GM23338 (cell line): ENCODE data around the gene BCCIP. TPM values are rescaled to one million over a fixed set of nuclear protein-coding genes. Genes with fewer than 3 reads are reported as not detected.

Experiments used
- ATAC-seq: fragments of 200-7000 bp; cut with Tn5 transposase; 3 replicates; pipeline ENCODE4 v1.9.1; 2020
- DNase-seq: peaks from one replicate; pipeline ENCODE4 v3.0.0-alpha.2; 2015; ENCODE audit warnings: low spot score
- H2AFZ ChIP-seq: fragments of 200-600 bp; sonication (generic); 2 replicates; pipeline ENCODE4 v1.8.0; 2016; ENCODE audit warnings: antibody characterized with exemption, mild to moderate bottlenecking, moderate library complexity
- H3F3A ChIP-seq: fragments of 200-600 bp; sonication (generic); replicated peaks from 2 replicates; pipeline ENCODE4 v1.8.0; 2017; ENCODE audit warnings: antibody characterized with exemption, mixed run types, low read depth
- H3K27ac ChIP-seq: fragments of 200-600 bp; sonication (generic); 2 replicates; pipeline ENCODE4 v1.6.1; 2016; ENCODE audit warnings: low read depth
- H3K27me3 ChIP-seq: fragments of 200-600 bp; sonication (generic); 2 replicates; pipeline ENCODE4 v1.8.0; 2016; ENCODE audit warnings: mild to moderate bottlenecking, mixed run types, moderate library complexity; ENCODE audit not compliant: insufficient read depth
- H3K36me3 ChIP-seq: fragments of 200-600 bp; sonication (generic); 2 replicates; pipeline ENCODE4 v1.8.0; 2016; ENCODE audit warnings: mild to moderate bottlenecking; ENCODE audit not compliant: insufficient read depth
- H3K4me1 ChIP-seq: fragments of 200-600 bp; sonication (generic); 2 replicates; pipeline ENCODE4 v1.8.0; 2016; ENCODE audit warnings: mild to moderate bottlenecking, moderate library complexity; ENCODE audit not compliant: insufficient read depth
- H3K4me2 ChIP-seq: fragments of 200-600 bp; sonication (generic); 2 replicates; pipeline ENCODE4 v1.7.1; 2017; ENCODE audit warnings: mixed run types
- H3K4me3 ChIP-seq: fragments of 200-600 bp; sonication (generic); 2 replicates; pipeline ENCODE4 v1.6.1; 2016; ENCODE audit warnings: mixed run types
- H3K79me2 ChIP-seq: fragments of 200-600 bp; sonication (generic); replicated peaks from 2 replicates; pipeline ENCODE4 v1.8.0; 2017; ENCODE audit warnings: mild to moderate bottlenecking; ENCODE audit not compliant: insufficient read depth
- H3K9me2 ChIP-seq: fragments of 200-600 bp; sonication (generic); 2 replicates; pipeline ENCODE4 v1.8.0; 2017; ENCODE audit not compliant: insufficient read depth
- H4K20me1 ChIP-seq: fragments of 200-600 bp; sonication (generic); replicated peaks from 2 replicates; pipeline ENCODE4 v1.8.0; 2017; ENCODE audit warnings: mild to moderate bottlenecking; ENCODE audit not compliant: insufficient read depth
- H3K27ac Mint-ChIP-seq: 2 replicates; pipeline ENCODE4 v1.8.0; 2020; ENCODE audit warnings: inconsistent platforms, mild to moderate bottlenecking, moderate library complexity, mixed read lengths
- H3K27me3 Mint-ChIP-seq: 3 replicates; pipeline ENCODE4 v1.8.0; 2022; ENCODE audit warnings: low read depth, mild to moderate bottlenecking, moderate library complexity, mixed read lengths, inconsistent platforms; ENCODE audit not compliant: insufficient read depth, poor library complexity
- H3K36me3 Mint-ChIP-seq: 3 replicates; pipeline ENCODE4 v1.8.0; 2021; ENCODE audit warnings: low read depth, mild to moderate bottlenecking, inconsistent platforms, moderate library complexity, mixed read lengths
- H3K4me1 Mint-ChIP-seq: 3 replicates; pipeline ENCODE4 v1.8.0; 2020; ENCODE audit warnings: mild to moderate bottlenecking, inconsistent platforms, mixed read lengths
- H3K4me3 Mint-ChIP-seq: 3 replicates; pipeline ENCODE4 v1.8.0; 2021; ENCODE audit warnings: moderate library complexity, mild to moderate bottlenecking, inconsistent platforms, mixed read lengths
- H3K9me3 Mint-ChIP-seq: 3 replicates; pipeline ENCODE4 v1.8.0; 2020; ENCODE audit warnings: moderate library complexity, mild to moderate bottlenecking, inconsistent platforms, mixed read lengths
- CREB1 ChIP-seq: fragments of 250-450 bp; sonication (Bioruptor Pico); IDR thresholded peaks from 2 replicates; pipeline ENCODE4 v1.5.0; 2020; ENCODE audit warnings: low read depth, mild to moderate bottlenecking, moderate library complexity
- EZH2 ChIP-seq: fragments of 200-600 bp; sonication (generic); IDR thresholded peaks from one replicate; pipeline ENCODE4 v1.8.0; 2017; ENCODE audit warnings: antibody characterized with exemption, mild to moderate bottlenecking, low read depth; ENCODE audit not compliant: unreplicated experiment
- EZH2phosphoT487 ChIP-seq: fragments of 200-600 bp; sonication (generic); IDR thresholded peaks from one replicate; pipeline ENCODE4 v1.8.1; 2018; ENCODE audit warnings: antibody characterized with exemption; ENCODE audit not compliant: unreplicated experiment
- NANOG ChIP-seq: IDR thresholded peaks from 2 replicates; pipeline ENCODE4 v1.6.1; 2016; ENCODE audit warnings: antibody characterized with exemption, borderline replicate concordance
- POLR2AphosphoS5 ChIP-seq: IDR thresholded peaks from 2 replicates; pipeline ENCODE4 v1.6.1; 2016; ENCODE audit warnings: antibody characterized with exemption, low read depth
- STAT1 ChIP-seq: IDR thresholded peaks from one replicate; pipeline ENCODE4 v1.6.1; 2016; ENCODE audit warnings: antibody characterized with exemption; ENCODE audit not compliant: unreplicated experiment
- ZNF114 ChIP-seq: fragments of 250-450 bp; sonication (Bioruptor Pico); IDR thresholded peaks from 2 replicates; pipeline ENCODE4 v1.5.0; 2020; ENCODE audit warnings: mild to moderate bottlenecking, moderate library complexity
- ZNF331 ChIP-seq: fragments of 250-450 bp; sonication (Bioruptor Pico); IDR thresholded peaks from 2 replicates; pipeline ENCODE4 v1.5.0; 2020; ENCODE audit warnings: low read depth, mild to moderate bottlenecking, moderate library complexity
- polyA plus RNA-seq: library from polyadenylated mRNA; unstranded; fragments of >200 nt; fragmentation: Nextera tagmentation; extraction: Ambion mirVana; gene quantifications from 2 replicates; pipeline ENCODE4 v1.2.1, GENCODE V29; 2016
- total RNA-seq: library from RNA; depleted of rRNA; stranded (reverse); fragments of >200 nt; shearing (Covaris generic); gene quantifications from 2 replicates; pipeline ENCODE4 v1.2.3, GENCODE V29; 2014
- TF ChIP-seq, protein P1 (sequence below): fragments of 250-450 bp; sonication (Bioruptor Pico); IDR thresholded peaks from 2 replicates; pipeline ENCODE4 v1.5.0; 2020; ENCODE audit warnings: mild to moderate bottlenecking, moderate library complexity
- TF ChIP-seq, protein P2 (sequence below): IDR thresholded peaks from 2 replicates; pipeline ENCODE4 v1.6.1; 2016; ENCODE audit warnings: antibody characterized with exemption
- TF ChIP-seq, protein P3 (sequence below): IDR thresholded peaks from one replicate; pipeline ENCODE4 v1.6.1; 2018; ENCODE audit warnings: antibody characterized with exemption; ENCODE audit not compliant: unreplicated experiment

Gene BCCIP
- total and polyA plus RNA-seq, 2 experiments from 2014 or later = 98.6 to 214 TPM

DNA sequence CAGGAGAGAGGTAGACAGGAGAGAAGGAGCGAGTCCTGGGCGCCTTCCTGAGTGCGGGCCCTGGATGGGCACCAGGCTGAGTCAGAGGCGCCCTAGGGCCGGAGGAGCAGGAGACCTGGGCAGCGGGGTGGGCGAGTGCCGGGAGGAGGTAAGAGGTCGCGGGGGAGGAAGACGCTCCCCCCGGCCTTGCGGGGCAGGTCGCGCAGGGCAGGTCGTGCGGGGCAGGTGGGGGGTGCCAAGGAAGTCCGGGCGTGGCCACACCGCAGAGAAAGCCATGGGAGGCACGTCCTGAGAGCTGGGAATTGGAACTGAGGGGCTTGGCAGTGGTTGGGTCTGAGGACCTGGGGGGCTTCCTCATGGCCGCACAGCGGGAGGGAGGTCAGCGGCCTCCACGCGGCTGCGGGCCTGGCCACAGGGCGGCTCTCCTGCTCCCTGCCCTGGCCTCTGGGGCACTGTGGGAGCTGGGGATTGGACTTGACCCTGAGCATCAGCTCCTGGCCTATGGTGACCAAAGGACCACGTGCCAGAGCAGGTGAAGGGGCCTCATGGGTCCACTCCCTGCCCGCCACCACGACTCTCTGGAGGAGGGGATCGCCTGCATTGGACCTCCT is 48.7 kb upstream of the BCCIP start (continued):
- TF ChIP-seq, protein P1, sequence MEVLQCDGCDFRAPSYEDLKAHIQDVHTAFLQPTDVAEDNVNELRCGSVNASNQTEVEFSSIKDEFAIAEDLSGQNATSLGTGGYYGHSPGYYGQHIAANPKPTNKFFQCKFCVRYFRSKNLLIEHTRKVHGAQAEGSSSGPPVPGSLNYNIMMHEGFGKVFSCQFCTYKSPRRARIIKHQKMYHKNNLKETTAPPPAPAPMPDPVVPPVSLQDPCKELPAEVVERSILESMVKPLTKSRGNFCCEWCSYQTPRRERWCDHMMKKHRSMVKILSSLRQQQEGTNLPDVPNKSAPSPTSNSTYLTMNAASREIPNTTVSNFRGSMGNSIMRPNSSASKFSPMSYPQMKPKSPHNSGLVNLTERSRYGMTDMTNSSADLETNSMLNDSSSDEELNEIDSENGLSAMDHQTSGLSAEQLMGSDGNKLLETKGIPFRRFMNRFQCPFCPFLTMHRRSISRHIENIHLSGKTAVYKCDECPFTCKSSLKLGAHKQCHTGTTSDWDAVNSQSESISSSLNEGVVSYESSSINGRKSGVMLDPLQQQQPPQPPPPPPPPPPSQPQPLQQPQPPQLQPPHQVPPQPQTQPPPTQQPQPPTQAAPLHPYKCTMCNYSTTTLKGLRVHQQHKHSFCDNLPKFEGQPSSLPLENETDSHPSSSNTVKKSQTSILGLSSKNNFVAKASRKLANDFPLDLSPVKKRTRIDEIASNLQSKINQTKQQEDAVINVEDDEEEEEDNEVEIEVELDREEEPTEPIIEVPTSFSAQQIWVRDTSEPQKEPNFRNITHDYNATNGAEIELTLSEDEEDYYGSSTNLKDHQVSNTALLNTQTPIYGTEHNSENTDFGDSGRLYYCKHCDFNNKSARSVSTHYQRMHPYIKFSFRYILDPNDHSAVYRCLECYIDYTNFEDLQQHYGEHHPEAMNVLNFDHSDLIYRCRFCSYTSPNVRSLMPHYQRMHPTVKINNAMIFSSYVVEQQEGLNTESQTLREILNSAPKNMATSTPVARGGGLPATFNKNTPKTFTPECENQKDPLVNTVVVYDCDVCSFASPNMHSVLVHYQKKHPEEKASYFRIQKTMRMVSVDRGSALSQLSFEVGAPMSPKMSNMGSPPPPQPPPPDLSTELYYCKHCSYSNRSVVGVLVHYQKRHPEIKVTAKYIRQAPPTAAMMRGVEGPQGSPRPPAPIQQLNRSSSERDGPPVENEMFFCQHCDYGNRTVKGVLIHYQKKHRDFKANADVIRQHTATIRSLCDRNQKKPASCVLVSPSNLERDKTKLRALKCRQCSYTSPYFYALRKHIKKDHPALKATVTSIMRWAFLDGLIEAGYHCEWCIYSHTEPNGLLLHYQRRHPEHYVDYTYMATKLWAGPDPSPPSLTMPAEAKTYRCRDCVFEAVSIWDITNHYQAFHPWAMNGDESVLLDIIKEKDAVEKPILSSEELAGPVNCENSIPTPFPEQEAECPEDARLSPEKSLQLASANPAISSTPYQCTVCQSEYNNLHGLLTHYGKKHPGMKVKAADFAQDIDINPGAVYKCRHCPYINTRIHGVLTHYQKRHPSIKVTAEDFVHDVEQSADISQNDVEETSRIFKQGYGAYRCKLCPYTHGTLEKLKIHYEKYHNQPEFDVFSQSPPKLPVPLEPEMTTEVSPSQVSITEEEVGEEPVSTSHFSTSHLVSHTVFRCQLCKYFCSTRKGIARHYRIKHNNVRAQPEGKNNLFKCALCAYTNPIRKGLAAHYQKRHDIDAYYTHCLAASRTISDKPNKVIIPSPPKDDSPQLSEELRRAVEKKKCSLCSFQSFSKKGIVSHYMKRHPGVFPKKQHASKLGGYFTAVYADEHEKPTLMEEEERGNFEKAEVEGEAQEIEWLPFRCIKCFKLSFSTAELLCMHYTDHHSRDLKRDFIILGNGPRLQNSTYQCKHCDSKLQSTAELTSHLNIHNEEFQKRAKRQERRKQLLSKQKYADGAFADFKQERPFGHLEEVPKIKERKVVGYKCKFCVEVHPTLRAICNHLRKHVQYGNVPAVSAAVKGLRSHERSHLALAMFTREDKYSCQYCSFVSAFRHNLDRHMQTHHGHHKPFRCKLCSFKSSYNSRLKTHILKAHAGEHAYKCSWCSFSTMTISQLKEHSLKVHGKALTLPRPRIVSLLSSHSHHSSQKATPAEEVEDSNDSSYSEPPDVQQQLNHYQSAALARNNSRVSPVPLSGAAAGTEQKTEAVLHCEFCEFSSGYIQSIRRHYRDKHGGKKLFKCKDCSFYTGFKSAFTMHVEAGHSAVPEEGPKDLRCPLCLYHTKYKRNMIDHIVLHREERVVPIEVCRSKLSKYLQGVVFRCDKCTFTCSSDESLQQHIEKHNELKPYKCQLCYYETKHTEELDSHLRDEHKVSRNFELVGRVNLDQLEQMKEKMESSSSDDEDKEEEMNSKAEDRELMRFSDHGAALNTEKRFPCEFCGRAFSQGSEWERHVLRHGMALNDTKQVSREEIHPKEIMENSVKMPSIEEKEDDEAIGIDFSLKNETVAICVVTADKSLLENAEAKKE (CRISPR knock-in tag) = no peak
- TF ChIP-seq NANOG (no peak), EZH2phosphoT487 (no peak), ZNF331 (CRISPR knock-in tag) (no peak), EZH2 (no peak), POLR2AphosphoS5 (no peak)
- TF ChIP-seq, protein P2, sequence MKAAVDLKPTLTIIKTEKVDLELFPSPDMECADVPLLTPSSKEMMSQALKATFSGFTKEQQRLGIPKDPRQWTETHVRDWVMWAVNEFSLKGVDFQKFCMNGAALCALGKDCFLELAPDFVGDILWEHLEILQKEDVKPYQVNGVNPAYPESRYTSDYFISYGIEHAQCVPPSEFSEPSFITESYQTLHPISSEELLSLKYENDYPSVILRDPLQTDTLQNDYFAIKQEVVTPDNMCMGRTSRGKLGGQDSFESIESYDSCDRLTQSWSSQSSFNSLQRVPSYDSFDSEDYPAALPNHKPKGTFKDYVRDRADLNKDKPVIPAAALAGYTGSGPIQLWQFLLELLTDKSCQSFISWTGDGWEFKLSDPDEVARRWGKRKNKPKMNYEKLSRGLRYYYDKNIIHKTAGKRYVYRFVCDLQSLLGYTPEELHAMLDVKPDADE = no peak

DNA sequence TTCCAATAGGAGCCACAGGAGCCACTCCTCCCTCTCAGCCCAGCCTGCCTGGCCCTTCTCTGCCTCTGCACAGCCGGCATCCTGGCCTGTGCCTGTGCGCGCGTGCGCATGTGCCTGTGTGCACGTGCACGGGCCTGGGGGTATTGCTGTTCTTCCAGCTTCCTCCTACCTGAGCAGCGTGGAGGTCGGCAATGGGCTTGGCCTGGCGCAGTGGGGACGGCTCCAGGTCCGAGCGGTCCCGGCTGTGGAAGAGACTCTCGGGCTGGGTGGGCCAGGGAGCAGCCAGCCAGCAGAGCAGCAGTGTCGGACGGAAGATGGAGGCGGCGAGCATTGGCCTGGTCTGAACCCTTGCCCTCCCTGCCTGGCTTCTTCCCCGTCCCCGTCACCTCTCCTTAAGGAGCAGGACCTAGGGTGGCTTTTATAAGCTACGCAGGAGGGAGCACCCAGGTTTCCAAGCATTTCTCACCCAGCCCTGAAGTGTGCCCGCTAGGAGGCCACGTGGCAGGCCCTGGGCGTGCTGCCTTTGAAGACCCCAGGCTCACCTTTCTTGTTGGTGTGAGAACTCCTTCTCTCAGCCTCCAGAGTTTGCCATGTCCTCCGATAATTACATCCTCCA is 47.7 kb upstream of the BCCIP start, which contains the start of gene MMP21:
MMP21 (minus strand) TSS at position 331 of the 616 bp plus-strand sequence; CDS start at position 331, 0 bp downstream.
- Mint-ChIP-seq H3K27me3 (peaks cover 1% of the 10 kb centered on the region), H3K36me3 (no peaks in the 10 kb centered on the region; the same call in 2 of the 3 replicates), H3K4me1 (no peaks in the 10 kb centered on the region), H3K27ac (no peak within 1 kb of the TSS), H3K4me3 (no peak within 1 kb of the TSS), H3K9me3 (peaks cover 5% of the 10 kb centered on the region; the same call in 2 of the 3 replicates)
- H4K20me1 ChIP-seq = no peaks in the 10 kb centered on the region
- H3K9me2 ChIP-seq = no peaks in the 10 kb centered on the region
- no peak within 1 kb of the TSS for H3K4me2 ChIP-seq
- no peaks in the 10 kb centered on the region for H3K79me2 ChIP-seq
- no peak within 1 kb of the TSS for H3K4me3 ChIP-seq
- H3K27ac ChIP-seq = no peak within 1 kb of the TSS
- H3F3A ChIP-seq = no peaks in the 10 kb centered on the region
- ATAC-seq = peak; percentile 20
- no peaks in the 10 kb centered on the region for H3K27me3 ChIP-seq
- H2AFZ ChIP-seq = no peak within 1 kb of the TSS; the same call in 1 of the 2 replicates
- H3K4me1 ChIP-seq = no peaks in the 10 kb centered on the region
- no peaks in the 10 kb centered on the region for H3K36me3 ChIP-seq
- DNase-seq = no peak
- TF ChIP-seq NANOG (no peak), STAT1 (no peak), EZH2 (no peak), ZNF331 (CRISPR knock-in tag) (no peak), EZH2phosphoT487 (no peak), POLR2AphosphoS5 (no peak), ZNF114 (CRISPR knock-in tag) (no peak), CREB1 (no peak)
- TF ChIP-seq, protein P3, sequence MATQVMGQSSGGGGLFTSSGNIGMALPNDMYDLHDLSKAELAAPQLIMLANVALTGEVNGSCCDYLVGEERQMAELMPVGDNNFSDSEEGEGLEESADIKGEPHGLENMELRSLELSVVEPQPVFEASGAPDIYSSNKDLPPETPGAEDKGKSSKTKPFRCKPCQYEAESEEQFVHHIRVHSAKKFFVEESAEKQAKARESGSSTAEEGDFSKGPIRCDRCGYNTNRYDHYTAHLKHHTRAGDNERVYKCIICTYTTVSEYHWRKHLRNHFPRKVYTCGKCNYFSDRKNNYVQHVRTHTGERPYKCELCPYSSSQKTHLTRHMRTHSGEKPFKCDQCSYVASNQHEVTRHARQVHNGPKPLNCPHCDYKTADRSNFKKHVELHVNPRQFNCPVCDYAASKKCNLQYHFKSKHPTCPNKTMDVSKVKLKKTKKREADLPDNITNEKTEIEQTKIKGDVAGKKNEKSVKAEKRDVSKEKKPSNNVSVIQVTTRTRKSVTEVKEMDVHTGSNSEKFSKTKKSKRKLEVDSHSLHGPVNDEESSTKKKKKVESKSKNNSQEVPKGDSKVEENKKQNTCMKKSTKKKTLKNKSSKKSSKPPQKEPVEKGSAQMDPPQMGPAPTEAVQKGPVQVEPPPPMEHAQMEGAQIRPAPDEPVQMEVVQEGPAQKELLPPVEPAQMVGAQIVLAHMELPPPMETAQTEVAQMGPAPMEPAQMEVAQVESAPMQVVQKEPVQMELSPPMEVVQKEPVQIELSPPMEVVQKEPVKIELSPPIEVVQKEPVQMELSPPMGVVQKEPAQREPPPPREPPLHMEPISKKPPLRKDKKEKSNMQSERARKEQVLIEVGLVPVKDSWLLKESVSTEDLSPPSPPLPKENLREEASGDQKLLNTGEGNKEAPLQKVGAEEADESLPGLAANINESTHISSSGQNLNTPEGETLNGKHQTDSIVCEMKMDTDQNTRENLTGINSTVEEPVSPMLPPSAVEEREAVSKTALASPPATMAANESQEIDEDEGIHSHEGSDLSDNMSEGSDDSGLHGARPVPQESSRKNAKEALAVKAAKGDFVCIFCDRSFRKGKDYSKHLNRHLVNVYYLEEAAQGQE = no peak
